ENCODE results near the gene SAMHD1.

DNA sequence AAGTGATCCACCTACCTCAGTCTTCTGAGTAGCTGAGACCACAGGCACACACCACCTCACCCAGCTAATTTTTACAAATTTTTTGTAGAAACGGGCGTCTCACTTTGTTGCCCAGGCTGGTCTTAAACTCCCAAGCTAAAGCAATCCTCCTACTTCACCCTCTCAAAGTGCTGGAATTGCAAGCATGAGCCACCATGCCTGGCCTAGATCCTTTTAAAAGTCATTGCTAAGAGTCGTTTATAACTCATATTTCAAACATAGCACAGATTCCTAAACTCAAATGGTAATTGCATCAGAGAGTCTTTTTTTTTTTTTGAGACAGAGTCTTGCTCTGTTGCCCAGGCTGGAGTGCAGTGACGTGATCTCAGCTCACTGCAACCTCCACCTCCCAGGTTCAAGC lies 7.7 kb upstream of the SAMHD1 start:
- TF ChIP-seq POLR2A (IDR thresholded peaks at IDR 0.05; ENCODE audit: low read length) (no peak), JUNB (IDR thresholded peaks at IDR 0.05) (no peak), SREBF2 (IDR thresholded peaks at IDR 0.05) (no peak)
- TF ChIP-seq, protein P1, sequence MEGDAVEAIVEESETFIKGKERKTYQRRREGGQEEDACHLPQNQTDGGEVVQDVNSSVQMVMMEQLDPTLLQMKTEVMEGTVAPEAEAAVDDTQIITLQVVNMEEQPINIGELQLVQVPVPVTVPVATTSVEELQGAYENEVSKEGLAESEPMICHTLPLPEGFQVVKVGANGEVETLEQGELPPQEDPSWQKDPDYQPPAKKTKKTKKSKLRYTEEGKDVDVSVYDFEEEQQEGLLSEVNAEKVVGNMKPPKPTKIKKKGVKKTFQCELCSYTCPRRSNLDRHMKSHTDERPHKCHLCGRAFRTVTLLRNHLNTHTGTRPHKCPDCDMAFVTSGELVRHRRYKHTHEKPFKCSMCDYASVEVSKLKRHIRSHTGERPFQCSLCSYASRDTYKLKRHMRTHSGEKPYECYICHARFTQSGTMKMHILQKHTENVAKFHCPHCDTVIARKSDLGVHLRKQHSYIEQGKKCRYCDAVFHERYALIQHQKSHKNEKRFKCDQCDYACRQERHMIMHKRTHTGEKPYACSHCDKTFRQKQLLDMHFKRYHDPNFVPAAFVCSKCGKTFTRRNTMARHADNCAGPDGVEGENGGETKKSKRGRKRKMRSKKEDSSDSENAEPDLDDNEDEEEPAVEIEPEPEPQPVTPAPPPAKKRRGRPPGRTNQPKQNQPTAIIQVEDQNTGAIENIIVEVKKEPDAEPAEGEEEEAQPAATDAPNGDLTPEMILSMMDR (IDR thresholded peaks at IDR 0.05), result no peak
- TF ChIP-seq, protein P2, sequence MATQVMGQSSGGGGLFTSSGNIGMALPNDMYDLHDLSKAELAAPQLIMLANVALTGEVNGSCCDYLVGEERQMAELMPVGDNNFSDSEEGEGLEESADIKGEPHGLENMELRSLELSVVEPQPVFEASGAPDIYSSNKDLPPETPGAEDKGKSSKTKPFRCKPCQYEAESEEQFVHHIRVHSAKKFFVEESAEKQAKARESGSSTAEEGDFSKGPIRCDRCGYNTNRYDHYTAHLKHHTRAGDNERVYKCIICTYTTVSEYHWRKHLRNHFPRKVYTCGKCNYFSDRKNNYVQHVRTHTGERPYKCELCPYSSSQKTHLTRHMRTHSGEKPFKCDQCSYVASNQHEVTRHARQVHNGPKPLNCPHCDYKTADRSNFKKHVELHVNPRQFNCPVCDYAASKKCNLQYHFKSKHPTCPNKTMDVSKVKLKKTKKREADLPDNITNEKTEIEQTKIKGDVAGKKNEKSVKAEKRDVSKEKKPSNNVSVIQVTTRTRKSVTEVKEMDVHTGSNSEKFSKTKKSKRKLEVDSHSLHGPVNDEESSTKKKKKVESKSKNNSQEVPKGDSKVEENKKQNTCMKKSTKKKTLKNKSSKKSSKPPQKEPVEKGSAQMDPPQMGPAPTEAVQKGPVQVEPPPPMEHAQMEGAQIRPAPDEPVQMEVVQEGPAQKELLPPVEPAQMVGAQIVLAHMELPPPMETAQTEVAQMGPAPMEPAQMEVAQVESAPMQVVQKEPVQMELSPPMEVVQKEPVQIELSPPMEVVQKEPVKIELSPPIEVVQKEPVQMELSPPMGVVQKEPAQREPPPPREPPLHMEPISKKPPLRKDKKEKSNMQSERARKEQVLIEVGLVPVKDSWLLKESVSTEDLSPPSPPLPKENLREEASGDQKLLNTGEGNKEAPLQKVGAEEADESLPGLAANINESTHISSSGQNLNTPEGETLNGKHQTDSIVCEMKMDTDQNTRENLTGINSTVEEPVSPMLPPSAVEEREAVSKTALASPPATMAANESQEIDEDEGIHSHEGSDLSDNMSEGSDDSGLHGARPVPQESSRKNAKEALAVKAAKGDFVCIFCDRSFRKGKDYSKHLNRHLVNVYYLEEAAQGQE (IDR thresholded peaks at IDR 0.05), result no peak
- TF ChIP-seq, protein P3, sequence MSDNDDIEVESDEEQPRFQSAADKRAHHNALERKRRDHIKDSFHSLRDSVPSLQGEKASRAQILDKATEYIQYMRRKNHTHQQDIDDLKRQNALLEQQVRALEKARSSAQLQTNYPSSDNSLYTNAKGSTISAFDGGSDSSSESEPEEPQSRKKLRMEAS (IDR thresholded peaks at IDR 0.05), result no peak

All from A549 (cell line).